NCI-H2227 (cell line): ENCODE measurements around the gene SLC22A9.
"Not testable (repeated sequence)": the region's sequence is repeated elsewhere in the genome, so short reads cannot be mapped to it uniquely, and the experiment has no call there.

Source experiments
- DNase-seq: peaks from one replicate; lab custom pipeline; 2025; ENCODE audit not compliant: unreplicated experiment; lab: John Stamatoyannopoulos, UW

Gene SLC22A9

GRCh38 chr11:63369165-63369970, at the start of gene SLC22A9:
Gene SLC22A9, plus strand, starts transcription at chr11:63369785. Its CDS starts 272 bp downstream, at chr11:63370057.
- DNase-seq: no peak

- DNase-seq: no peak
Measured at GRCh38 chr11:63321723-63322122, 47.9 kb upstream of the SLC22A9 start.

- DNase-seq: not testable (repeated sequence)
Measured at GRCh38 chr11:63335089-63335488, 34.5 kb upstream of the SLC22A9 start.

GRCh38 chr11:63337070-63337469, 32.5 kb upstream of the SLC22A9 start:
- DNase-seq: no peak

- DNase-seq: no peak
Measured at GRCh38 chr11:63343130-63343529, 26.5 kb upstream of the SLC22A9 start.

GRCh38 chr11:63352144-63352543, 17.4 kb upstream of the SLC22A9 start:
- no peak for DNase-seq

GRCh38 chr11:63362196-63362793, 7.3 kb upstream of the SLC22A9 start:
- no peak for DNase-seq

GRCh38 chr11:63369971-63370588, 495 bp downstream of the SLC22A9 start:
- no peak for DNase-seq

- DNase-seq: no peak
Measured at GRCh38 chr11:63371396-63371795, 1.8 kb downstream of the SLC22A9 start.

- no peak for DNase-seq
Measured at GRCh38 chr11:63375434-63375833, 5.8 kb downstream of the SLC22A9 start.

- no peak for DNase-seq
Measured at GRCh38 chr11:63380130-63380529, 10.5 kb downstream of the SLC22A9 start.

GRCh38 chr11:63395697-63396096, 26.1 kb downstream of the SLC22A9 start:
- DNase-seq: no peak

GRCh38 chr11:63404161-63404935, 34.8 kb downstream of the SLC22A9 start:
- no peak for DNase-seq

- no peak for DNase-seq
Measured at GRCh38 chr11:63405114-63405513, 35.5 kb downstream of the SLC22A9 start.

- no peak for DNase-seq
Measured at GRCh38 chr11:63406458-63406857, 36.9 kb downstream of the SLC22A9 start.

- no peak for DNase-seq
Measured at GRCh38 chr11:63417174-63417852, 47.7 kb downstream of the SLC22A9 start.

GRCh38 chr11:63427971-63428508, 58.5 kb downstream of the SLC22A9 start:
- no peak for DNase-seq

GRCh38 chr11:63430731-63431130, 61.1 kb downstream of the SLC22A9 start:
- not testable (repeated sequence) for DNase-seq

- DNase-seq: not testable (repeated sequence)
Measured at GRCh38 chr11:63435351-63435750, 65.8 kb downstream of the SLC22A9 start.

GRCh38 chr11:63435831-63436230, 66.2 kb downstream of the SLC22A9 start:
- DNase-seq: peak; percentile 11
